Measurements from ENCODE around the gene FOXN3. TPM values are rescaled to one million over a fixed set of nuclear protein-coding genes. Genes with fewer than 3 reads are reported as not detected.

Gene FOXN3
- total RNA-seq, 1 donor from 2014 or later = 34.5 TPM

- TF ChIP-seq, protein P1, sequence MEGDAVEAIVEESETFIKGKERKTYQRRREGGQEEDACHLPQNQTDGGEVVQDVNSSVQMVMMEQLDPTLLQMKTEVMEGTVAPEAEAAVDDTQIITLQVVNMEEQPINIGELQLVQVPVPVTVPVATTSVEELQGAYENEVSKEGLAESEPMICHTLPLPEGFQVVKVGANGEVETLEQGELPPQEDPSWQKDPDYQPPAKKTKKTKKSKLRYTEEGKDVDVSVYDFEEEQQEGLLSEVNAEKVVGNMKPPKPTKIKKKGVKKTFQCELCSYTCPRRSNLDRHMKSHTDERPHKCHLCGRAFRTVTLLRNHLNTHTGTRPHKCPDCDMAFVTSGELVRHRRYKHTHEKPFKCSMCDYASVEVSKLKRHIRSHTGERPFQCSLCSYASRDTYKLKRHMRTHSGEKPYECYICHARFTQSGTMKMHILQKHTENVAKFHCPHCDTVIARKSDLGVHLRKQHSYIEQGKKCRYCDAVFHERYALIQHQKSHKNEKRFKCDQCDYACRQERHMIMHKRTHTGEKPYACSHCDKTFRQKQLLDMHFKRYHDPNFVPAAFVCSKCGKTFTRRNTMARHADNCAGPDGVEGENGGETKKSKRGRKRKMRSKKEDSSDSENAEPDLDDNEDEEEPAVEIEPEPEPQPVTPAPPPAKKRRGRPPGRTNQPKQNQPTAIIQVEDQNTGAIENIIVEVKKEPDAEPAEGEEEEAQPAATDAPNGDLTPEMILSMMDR (IDR thresholded peaks at IDR 0.05; ENCODE audit: insufficient read depth, low read length, poor library complexity, severe bottlenecking) = no peak
- Histone ChIP-seq H3K4me3 (ENCODE audit: low read depth, low read length) (no peak overlapping the region), H3K36me3 (ENCODE audit: control insufficient read depth, insufficient read depth, low read length) (no peaks in the 10 kb centered on the region), H3K27me3 (ENCODE audit: control insufficient read depth, insufficient read depth, low read length) (no peaks in the 10 kb centered on the region)
- DNase-seq (ENCODE audit: low read depth) = no peak
Observed at GRCh38 chr14:89343356-89343755, 73.7 kb downstream of the FOXN3 start.

DNA sequence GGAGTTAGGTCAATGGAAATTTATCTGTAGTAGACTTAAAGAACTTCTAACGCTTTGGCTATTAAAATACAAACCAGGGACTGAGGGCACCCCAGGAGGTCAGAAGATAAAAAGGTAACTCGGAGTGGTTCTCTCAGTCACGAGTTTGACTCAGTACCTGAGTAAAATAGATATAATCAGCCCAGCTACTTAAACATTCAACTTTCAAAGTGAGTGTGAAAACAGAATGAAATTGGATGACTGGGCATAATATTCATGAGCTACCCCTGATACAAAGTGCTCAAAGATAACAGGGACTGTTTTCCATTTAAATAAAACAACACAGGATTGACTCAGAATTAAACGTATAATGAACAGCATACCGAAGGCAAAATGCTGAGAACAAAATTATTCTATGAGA is 75.0 kb downstream of the FOXN3 start:
- no peak for DNase-seq (ENCODE audit: low read depth)
- TF ChIP-seq, protein P1 (IDR thresholded peaks at IDR 0.05; ENCODE audit: insufficient read depth, low read length, poor library complexity, severe bottlenecking) = no peak
- Histone ChIP-seq H3K4me3 (ENCODE audit: low read depth, low read length) (no peak overlapping the region), H3K27me3 (ENCODE audit: control insufficient read depth, insufficient read depth, low read length) (no peaks in the 10 kb centered on the region), H3K36me3 (ENCODE audit: control insufficient read depth, insufficient read depth, low read length) (no peaks in the 10 kb centered on the region)

GRCh38 chr14:89340200-89341181 is 76.5 kb downstream of the FOXN3 start:
- no peak for DNase-seq (ENCODE audit: low read depth)
- Histone ChIP-seq H3K4me3 (ENCODE audit: low read depth, low read length) (no peak overlapping the region), H3K27me3 (ENCODE audit: control insufficient read depth, insufficient read depth, low read length) (no peaks in the 10 kb centered on the region), H3K36me3 (ENCODE audit: control insufficient read depth, insufficient read depth, low read length) (no peaks in the 10 kb centered on the region)
- TF ChIP-seq, protein P1 (IDR thresholded peaks at IDR 0.05; ENCODE audit: insufficient read depth, low read length, poor library complexity, severe bottlenecking) = no peak

DNA sequence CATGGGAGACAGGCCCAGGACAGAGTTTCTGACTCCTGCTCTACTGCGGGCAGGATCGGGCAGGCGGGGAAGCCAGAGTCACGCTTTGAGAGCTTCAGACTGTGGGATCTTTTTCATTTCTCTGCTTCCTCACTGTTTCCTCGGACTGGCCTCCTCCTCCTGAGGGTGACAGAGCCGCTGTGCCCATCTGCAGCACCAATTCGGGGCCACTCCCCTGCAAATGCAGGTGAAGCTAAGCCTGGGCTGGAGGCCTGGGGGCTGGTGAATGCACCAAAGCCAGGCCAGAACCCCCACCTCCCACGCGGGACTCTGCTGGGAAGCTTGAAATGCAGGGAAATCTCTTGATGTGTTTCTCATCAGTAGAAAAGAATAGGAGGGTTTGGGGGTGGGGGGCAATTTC is 77.5 kb downstream of the FOXN3 start:
- no peak for DNase-seq (ENCODE audit: low read depth)
- Histone ChIP-seq H3K27me3 (ENCODE audit: control insufficient read depth, insufficient read depth, low read length) (no peaks in the 10 kb centered on the region), H3K4me3 (ENCODE audit: low read depth, low read length) (no peak overlapping the region), H3K36me3 (ENCODE audit: control insufficient read depth, insufficient read depth, low read length) (no peaks in the 10 kb centered on the region)
- TF ChIP-seq, protein P1 (IDR thresholded peaks at IDR 0.05; ENCODE audit: insufficient read depth, low read length, poor library complexity, severe bottlenecking) = no peak

DNA sequence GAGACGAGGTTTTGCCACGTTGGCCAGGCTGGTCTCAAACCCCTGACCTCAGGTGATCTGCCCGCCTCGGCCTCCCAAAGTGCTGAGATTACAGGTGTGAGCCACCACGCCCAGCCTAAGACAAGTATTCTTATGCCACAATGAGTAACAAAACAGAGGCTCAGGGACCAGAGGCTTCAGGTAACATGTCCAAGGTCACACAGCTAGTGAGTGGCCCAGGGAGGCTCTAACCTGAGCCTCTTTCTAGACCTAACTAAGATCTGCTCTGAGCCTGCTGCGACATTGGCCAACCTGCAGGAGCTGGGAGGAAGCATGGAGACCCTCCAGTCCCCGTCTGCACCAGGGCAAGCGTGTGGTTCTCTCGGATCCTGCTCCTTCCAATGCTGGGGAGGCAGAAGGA is 77.9 kb downstream of the FOXN3 start:
- DNase-seq (ENCODE audit: low read depth) = no peak
- no peak overlapping the region for H3K4me3 ChIP-seq (ENCODE audit: low read depth, low read length)
- no peaks in the 10 kb centered on the region for H3K27me3 ChIP-seq (ENCODE audit: control insufficient read depth, insufficient read depth, low read length)
- no peaks in the 10 kb centered on the region for H3K36me3 ChIP-seq (ENCODE audit: control insufficient read depth, insufficient read depth, low read length)
- TF ChIP-seq, protein P1 (IDR thresholded peaks at IDR 0.05; ENCODE audit: insufficient read depth, low read length, poor library complexity, severe bottlenecking) = no peak

Measured in kidney epithelial cell (primary cell).